Fibroblast of skin of left biceps (primary cell): ENCODE data around the gene DPM3.
"Not testable (repeated sequence)": the region's sequence is repeated elsewhere in the genome, so short reads cannot be mapped to it uniquely, and the experiment has no call there.

Source experiments
- DNase-seq, 2 experiments: peaks; one replicate each; pipeline ENCODE4 v3.0.0-alpha.2; 2013; ENCODE audit warnings: low read depth in 2 of 2

Gene DPM3

DNA sequence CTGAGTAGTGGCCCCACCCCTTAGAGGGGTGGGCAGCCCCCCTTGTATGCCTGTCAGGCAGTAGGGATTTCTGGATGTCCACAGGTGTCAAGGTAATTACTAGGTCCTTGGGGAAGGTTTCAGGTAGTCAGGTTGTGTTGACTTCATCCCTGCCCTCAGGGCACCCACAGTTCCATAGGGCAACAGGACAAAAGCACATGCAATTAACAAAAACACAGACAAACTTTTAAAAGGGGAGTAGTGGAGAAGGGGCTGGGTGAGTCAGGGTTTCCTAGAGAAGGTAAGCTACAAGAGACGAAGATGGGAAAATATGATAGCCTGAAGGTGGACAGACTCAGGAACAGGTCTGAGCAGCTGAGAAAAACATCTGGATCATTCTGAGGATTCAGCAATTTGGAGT is 18.7 kb upstream of the DPM3 start:
- DNase-seq: no peak

- DNase-seq: not testable (repeated sequence)
Observed at GRCh38 chr1:155155996-155156643, 15.8 kb upstream of the DPM3 start.

DNA sequence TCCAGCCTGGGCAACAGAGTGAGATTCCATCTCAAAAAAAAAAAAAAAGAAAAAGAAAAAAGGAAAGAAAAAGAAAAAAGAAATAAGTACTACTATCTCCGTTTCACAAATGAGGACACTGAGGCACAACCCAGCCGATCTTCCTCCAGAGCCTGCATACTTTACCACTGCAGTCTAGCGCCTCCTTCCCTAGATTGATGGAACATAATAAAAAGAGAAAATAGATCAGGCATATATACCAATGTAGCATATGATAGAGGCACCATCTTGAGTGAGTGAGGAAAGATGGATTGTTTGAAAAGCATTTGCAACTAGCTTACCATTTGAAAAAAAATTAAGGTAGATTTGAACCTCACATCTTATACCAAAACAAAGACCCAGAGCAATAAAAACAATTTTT is 5.2 kb upstream of the DPM3 start:
- no peak for DNase-seq

- DNase-seq: no peak
Observed at GRCh38 chr1:155141749-155142148, 1.4 kb upstream of the DPM3 start.

- DNase-seq: no peak
Observed at GRCh38 chr1:155140630-155140953, 261 bp upstream of the DPM3 start.

DNA sequence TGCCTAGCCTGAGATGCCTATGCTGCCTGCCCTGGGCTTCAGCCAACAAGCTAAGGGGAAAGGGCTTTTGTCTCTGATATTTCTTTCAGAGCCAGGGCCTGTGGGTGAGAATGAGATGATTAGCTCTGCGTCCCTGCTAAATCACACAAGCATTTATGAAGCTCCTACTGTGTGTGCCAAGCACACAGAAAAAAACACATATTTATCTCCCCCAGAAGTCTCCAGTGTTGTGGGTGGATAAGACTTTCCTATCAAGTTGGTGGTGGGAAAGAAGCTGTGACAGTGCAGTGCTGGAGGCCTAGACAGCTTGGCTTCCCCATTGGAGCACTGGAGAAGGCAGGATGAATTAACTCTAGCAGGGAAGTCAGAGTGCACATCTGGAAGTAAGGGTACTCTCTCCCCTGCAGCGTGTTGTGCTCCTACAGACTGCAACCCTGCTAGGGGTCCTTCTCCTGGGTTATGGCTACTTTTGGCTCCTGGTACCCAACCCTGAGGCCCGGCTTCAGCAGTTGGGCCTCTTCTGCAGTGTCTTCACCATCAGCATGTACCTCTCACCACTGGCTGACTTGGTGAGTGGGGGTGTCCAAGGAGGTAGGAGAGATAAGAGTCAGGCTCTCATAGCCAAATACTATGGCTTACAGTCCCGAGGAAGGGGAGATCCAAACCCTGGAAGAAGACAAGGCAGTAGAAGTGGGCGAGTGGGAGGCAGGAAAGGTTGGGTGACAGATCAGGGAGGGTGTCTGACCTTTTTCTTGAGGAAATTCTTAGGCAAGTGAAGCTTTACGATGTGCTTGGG is 3.0 kb downstream of the DPM3 start:
- DNase-seq: no peak

DNA sequence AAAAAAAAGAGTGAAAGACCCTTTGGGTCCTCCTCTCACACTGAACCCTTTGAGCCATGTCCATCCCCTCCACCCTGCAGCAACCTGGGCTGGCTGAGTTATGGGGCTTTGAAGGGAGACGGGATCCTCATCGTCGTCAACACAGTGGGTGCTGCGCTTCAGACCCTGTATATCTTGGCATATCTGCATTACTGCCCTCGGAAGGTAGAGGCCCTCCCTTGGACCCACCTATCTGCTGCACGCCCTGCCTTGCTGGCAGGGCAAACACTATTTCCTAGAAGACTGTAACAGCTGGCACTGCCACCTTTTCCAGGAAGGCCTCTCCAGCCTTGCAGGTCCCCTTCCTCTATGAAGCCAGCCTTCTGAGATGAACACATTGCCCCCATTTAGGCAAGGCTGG is 3.6 kb downstream of the DPM3 start:
- no peak for DNase-seq

DNA sequence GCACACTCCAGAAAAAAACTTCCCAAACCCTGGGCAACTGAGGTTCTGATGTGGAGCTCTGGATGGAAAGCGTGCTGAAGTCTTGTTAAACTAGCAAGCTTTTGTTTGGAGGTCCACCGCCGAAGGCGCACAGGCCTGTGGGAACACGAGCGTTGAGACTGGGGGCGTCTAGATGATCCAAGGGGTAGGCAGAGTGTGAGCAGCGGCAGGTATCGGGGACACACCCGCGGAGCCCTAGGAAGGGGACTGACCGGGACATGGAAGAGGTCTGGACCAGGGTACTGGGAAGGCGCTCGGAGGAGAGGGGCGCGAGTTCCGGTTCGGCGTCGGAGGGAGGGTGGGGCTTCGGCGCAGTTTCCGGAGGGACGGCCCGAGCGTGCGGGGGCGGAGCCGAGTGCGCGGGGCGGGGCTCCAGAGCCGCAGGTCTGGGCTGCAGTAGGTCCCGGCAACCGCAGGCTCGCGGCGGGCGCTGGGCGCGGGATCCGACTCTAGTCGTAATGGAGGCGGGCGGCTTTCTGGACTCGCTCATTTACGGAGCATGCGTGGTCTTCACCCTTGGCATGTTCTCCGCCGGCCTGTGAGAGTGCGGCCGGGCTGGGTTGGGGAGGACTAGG is 4.8 kb downstream of the DPM3 start, which contains the start of gene SLC50A1:
Gene SLC50A1 (plus strand): TSS at position 438 of the 614 bp plus-strand sequence. CDS start 60 bp downstream, at position 498.
- DNase-seq: peak; percentile 74 to 80

DNA sequence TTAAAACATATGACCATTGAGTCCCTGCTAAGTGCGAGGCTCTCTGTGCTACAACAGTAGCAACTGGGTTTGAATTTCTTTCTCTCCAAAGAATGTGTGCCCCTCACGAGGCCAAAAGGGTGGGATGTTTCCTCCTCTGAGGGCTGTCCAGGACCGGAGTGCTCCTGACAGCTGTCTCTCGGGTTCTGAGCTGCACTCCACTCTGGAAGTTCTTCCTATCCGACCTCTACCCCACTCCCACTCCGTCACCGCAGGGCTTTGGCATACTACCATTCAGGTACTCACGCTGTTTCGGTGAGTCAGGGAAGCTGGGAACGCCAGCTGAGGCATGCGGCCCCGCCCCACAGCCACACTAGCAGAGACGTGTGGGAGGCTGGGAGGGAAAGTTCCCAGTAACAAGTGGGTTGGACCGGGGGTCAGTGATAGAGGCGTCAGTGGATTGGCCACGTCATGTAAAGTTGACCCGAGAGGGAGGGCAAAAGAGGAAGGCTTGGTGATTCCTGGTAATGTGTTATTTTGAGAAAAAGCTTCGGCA is 5.4 kb downstream of the DPM3 start:
- peak; percentile 54 to 62 for DNase-seq

DNA sequence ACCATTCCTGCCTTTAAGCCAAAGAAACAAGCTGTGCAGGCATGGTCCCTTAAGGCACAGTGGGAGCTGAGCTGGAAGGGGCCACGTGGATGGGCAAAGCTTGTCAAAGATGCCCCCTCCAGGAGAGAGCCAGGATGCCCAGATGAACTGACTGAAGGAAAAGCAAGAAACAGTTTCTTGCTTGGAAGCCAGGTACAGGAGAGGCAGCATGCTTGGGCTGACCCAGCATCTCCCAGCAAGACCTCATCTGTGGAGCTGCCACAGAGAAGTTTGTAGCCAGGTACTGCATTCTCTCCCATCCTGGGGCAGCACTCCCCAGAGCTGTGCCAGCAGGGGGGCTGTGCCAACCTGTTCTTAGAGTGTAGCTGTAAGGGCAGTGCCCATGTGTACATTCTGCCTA is 6.0 kb downstream of the DPM3 start:
- DNase-seq: no peak

GRCh38 chr1:155133799-155134281 is 6.5 kb downstream of the DPM3 start:
- no peak for DNase-seq

- no peak for DNase-seq
Observed at GRCh38 chr1:155131856-155132255, 8.5 kb downstream of the DPM3 start.

DNA sequence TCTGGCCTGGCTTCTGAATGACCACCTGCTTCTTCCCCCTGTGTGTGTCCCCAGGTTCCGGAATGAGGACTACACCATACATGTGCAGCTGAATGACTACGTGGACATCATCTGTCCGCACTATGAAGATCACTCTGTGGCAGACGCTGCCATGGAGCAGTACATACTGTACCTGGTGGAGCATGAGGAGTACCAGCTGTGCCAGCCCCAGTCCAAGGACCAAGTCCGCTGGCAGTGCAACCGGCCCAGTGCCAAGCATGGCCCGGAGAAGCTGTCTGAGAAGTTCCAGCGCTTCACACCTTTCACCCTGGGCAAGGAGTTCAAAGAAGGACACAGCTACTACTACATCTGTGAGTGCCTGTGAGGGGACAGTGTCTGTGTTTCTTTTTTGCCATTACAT is 9.0 kb downstream of the DPM3 start:
- no peak for DNase-seq

- DNase-seq: no peak
Observed at GRCh38 chr1:155130272-155131006, 9.9 kb downstream of the DPM3 start.

DNA sequence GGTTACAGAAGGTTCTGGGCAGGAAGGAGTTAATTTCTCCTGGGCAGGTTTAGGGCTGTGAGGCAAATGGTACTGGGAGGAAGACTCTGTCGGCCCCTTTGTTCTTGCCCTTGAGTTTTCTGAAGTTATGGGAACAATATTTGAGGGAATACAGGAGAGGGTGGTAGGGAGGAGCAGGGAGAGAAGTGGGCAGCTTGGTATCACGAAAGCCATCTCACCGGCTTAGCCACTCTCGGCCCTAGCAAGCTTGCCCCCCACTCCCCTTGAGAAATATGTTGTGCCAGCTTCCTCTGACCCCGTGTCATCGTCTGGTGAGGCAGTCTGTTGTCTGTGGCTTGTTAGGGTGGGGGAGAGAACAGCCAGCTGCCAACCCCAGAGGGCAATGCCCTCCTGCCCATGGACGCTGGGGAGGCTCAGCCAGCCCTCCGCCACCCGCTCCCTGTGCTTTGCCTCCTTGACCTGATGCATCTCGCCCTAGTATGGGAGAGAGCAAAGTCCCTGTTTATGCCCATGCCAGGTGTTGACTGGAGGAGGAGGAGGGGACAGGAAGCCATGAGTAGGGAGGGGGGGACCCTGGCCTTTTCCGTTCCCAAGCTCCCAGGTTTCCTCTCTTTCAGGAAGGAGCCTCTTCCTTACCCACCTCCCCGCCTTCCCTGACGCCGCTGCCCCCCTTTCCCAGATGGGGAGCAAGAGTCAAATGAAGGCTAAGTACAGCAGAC is 11.4 kb downstream of the DPM3 start:
- DNase-seq: no peak

- no peak for DNase-seq
Observed at GRCh38 chr1:155127967-155128754, 12.2 kb downstream of the DPM3 start.

DNA sequence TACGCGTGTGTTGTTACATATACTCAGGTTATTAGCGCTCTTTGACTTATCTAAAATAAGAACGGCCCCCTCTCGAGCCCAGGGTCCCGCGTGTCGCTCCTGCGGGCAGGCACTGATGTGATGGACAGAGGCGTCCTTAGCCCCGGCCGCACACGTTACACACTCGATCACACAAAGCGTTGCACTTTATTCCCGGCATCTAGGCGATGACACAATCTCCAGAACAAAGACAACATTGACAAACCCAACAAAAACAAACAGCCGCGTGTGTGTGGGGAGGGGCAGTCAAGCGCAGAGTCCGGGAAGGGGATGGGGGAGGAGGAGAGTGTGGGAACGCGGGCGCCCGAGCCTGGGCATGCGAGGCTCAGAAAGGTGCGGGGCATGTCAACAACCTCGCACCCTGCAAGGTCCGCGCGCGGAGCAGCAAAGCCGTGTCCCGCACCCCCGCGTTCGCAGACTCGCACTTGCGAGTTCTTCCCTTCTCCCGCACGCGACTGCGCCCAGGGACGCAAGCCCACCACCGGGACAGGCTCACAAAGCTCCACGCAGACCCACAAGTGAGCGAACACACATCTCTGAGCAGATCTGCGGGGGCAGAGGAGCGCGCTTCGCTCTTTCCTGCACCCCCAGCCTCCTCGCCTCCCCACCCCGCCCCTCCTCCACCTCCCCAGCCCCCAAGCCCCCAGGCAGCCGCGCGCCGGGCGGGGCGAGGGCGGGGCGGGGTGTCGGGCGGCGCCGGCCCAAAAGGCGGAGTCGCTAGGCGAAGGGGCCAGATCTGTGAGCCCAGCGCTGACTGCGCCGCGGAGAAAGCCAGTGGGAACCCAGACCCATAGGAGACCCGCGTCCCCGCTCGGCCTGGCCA is 13.0 kb downstream of the DPM3 start, which contains the start of gene EFNA1:
Gene EFNA1 (plus strand): TSS at position 772 of the 862 bp plus-strand sequence. CDS start 102 bp downstream, outside the sequence.
- DNase-seq: no peak

GRCh38 chr1:155126556-155127104 is 13.7 kb downstream of the DPM3 start:
- no peak for DNase-seq
